T-helper 1 cell treated with Interleukin-12 subunit alpha and Interleukin-12 subunit beta and Interleukin-4 antibody, amounts not matched to agents 30 μg/mL and 1 μg/mL, for 36 hours (primary cell): ENCODE results near the gene AP1S3.
"Not testable (repeated sequence)": the region's sequence is repeated elsewhere in the genome, so short reads cannot be mapped to it uniquely, and the experiment has no call there.

Experiments used
- H3K27ac Mint-ChIP-seq: one replicate; pipeline ENCODE4 v1.8.0; 2021; ENCODE audit warnings: mild to moderate bottlenecking, mixed read lengths
- H3K27me3 Mint-ChIP-seq: one replicate; pipeline ENCODE4 v1.8.0; 2021; ENCODE audit warnings: low read depth, mixed read lengths
- H3K36me3 Mint-ChIP-seq: one replicate; pipeline ENCODE4 v1.8.0; 2021; ENCODE audit warnings: low read depth, mixed read lengths
- H3K4me1 Mint-ChIP-seq: one replicate; pipeline ENCODE4 v1.8.0; 2021; ENCODE audit warnings: low read depth, mixed read lengths
- H3K4me3 Mint-ChIP-seq: one replicate; pipeline ENCODE4 v1.8.0; 2021; ENCODE audit warnings: mild to moderate bottlenecking, moderate library complexity, mixed read lengths
- H3K9me3 Mint-ChIP-seq: one replicate; pipeline ENCODE4 v1.8.0; 2021; ENCODE audit warnings: mixed read lengths

Gene AP1S3

GRCh38 chr2:223771475-223771874 lies 65.9 kb downstream of the AP1S3 start:
- Mint-ChIP-seq H3K27ac (no peak overlapping the region), H3K36me3 (peaks cover 9% of the 10 kb centered on the region), H3K9me3 (no peaks in the 10 kb centered on the region), H3K4me3 (no peak overlapping the region), H3K4me1 (peaks cover 6% of the 10 kb centered on the region), H3K27me3 (no peaks in the 10 kb centered on the region)

GRCh38 chr2:223768179-223768578 lies 69.2 kb downstream of the AP1S3 start:
- no peaks in the 10 kb centered on the region for H3K27me3 Mint-ChIP-seq
- peaks cover 8% of the 10 kb centered on the region for H3K36me3 Mint-ChIP-seq
- peaks cover 6% of the 10 kb centered on the region for H3K4me1 Mint-ChIP-seq
- H3K4me3 Mint-ChIP-seq: no peak overlapping the region
- no peaks in the 10 kb centered on the region for H3K9me3 Mint-ChIP-seq
- H3K27ac Mint-ChIP-seq: no peak overlapping the region

- Mint-ChIP-seq H3K9me3 (no peaks in the 10 kb centered on the region), H3K27me3 (no peaks in the 10 kb centered on the region), H3K36me3 (peaks cover 8% of the 10 kb centered on the region), H3K4me1 (peaks cover 11% of the 10 kb centered on the region), H3K27ac (no peak overlapping the region), H3K4me3 (no peak overlapping the region)
Observed at GRCh38 chr2:223767341-223767740, 70.0 kb downstream of the AP1S3 start.

GRCh38 chr2:223765221-223765785 lies 72.1 kb downstream of the AP1S3 start:
- Mint-ChIP-seq H3K36me3 (peaks cover 8% of the 10 kb centered on the region), H3K9me3 (no peaks in the 10 kb centered on the region), H3K27me3 (no peaks in the 10 kb centered on the region), H3K4me3 (no peak overlapping the region), H3K4me1 (peaks cover 27% of the 10 kb centered on the region), H3K27ac (no peak overlapping the region)

GRCh38 chr2:223764796-223765195 lies 72.6 kb downstream of the AP1S3 start:
- H3K4me1 Mint-ChIP-seq: peaks cover 30% of the 10 kb centered on the region
- no peak overlapping the region for H3K27ac Mint-ChIP-seq
- peaks cover 8% of the 10 kb centered on the region for H3K36me3 Mint-ChIP-seq
- no peaks in the 10 kb centered on the region for H3K9me3 Mint-ChIP-seq
- no peaks in the 10 kb centered on the region for H3K27me3 Mint-ChIP-seq
- no peak overlapping the region for H3K4me3 Mint-ChIP-seq

- Mint-ChIP-seq H3K4me3 (no peak overlapping the region), H3K9me3 (no peaks in the 10 kb centered on the region), H3K27ac (no peak overlapping the region), H3K27me3 (no peaks in the 10 kb centered on the region), H3K4me1 (peaks cover 24% of the 10 kb centered on the region), H3K36me3 (peaks cover 3% of the 10 kb centered on the region)
Observed at GRCh38 chr2:223762853-223763252, 74.5 kb downstream of the AP1S3 start.

- H3K4me3 Mint-ChIP-seq, H3K9me3 Mint-ChIP-seq, H3K27me3 Mint-ChIP-seq, H3K36me3 Mint-ChIP-seq: not testable (repeated sequence)
- peak overlapping the region; percentile 75 for H3K27ac Mint-ChIP-seq
- H3K4me1 Mint-ChIP-seq: peaks cover 24% of the 10 kb centered on the region
Observed at GRCh38 chr2:223761746-223762145, 75.6 kb downstream of the AP1S3 start.

GRCh38 chr2:223760838-223761502 lies 76.4 kb downstream of the AP1S3 start:
- H3K36me3 Mint-ChIP-seq: no peaks in the 10 kb centered on the region
- H3K9me3 Mint-ChIP-seq: no peaks in the 10 kb centered on the region
- peak overlapping the region; percentile 23 for H3K4me3 Mint-ChIP-seq
- peak overlapping the region; percentile 75 for H3K27ac Mint-ChIP-seq
- H3K4me1 Mint-ChIP-seq: peaks cover 24% of the 10 kb centered on the region
- H3K27me3 Mint-ChIP-seq: no peaks in the 10 kb centered on the region

- Mint-ChIP-seq H3K27ac (peak overlapping the region; percentile 42), H3K4me3 (no peak overlapping the region), H3K4me1 (peaks cover 24% of the 10 kb centered on the region)
Observed at GRCh38 chr2:223759569-223760430, 77.6 kb downstream of the AP1S3 start.

GRCh38 chr2:223758131-223758840 lies 79.1 kb downstream of the AP1S3 start:
- H3K36me3 Mint-ChIP-seq: no peaks in the 10 kb centered on the region
- no peak overlapping the region for H3K27ac Mint-ChIP-seq
- no peak overlapping the region for H3K4me3 Mint-ChIP-seq
- H3K4me1 Mint-ChIP-seq: peaks cover 24% of the 10 kb centered on the region
- no peaks in the 10 kb centered on the region for H3K27me3 Mint-ChIP-seq
- no peaks in the 10 kb centered on the region for H3K9me3 Mint-ChIP-seq

More at GRCh38 chr2:223759569-223760430, 77.6 kb downstream of the AP1S3 start:
- Mint-ChIP-seq H3K27me3 (no peaks in the 10 kb centered on the region), H3K9me3 (no peaks in the 10 kb centered on the region), H3K36me3 (no peaks in the 10 kb centered on the region)

GRCh38 chr2:223753940-223754339 lies 83.4 kb downstream of the AP1S3 start:
- Mint-ChIP-seq H3K27ac (no peak overlapping the region), H3K9me3 (no peaks in the 10 kb centered on the region)

GRCh38 chr2:223751012-223751411 lies 86.4 kb downstream of the AP1S3 start:
- Mint-ChIP-seq H3K36me3 (no peaks in the 10 kb centered on the region), H3K27me3 (peaks cover 8% of the 10 kb centered on the region), H3K9me3 (no peaks in the 10 kb centered on the region), H3K4me1 (no peaks in the 10 kb centered on the region), H3K4me3 (no peak overlapping the region), H3K27ac (no peak overlapping the region)

More at GRCh38 chr2:223753940-223754339, 83.4 kb downstream of the AP1S3 start:
- H3K27me3 Mint-ChIP-seq: peaks cover 5% of the 10 kb centered on the region
- no peaks in the 10 kb centered on the region for H3K4me1 Mint-ChIP-seq
- no peak overlapping the region for H3K4me3 Mint-ChIP-seq
- no peaks in the 10 kb centered on the region for H3K36me3 Mint-ChIP-seq

GRCh38 chr2:223747392-223748042 lies 89.9 kb downstream of the AP1S3 start:
- Mint-ChIP-seq H3K27ac (no peak overlapping the region), H3K9me3 (no peaks in the 10 kb centered on the region), H3K4me3 (no peak overlapping the region), H3K4me1 (no peaks in the 10 kb centered on the region), H3K27me3 (peaks cover 8% of the 10 kb centered on the region), H3K36me3 (no peaks in the 10 kb centered on the region)

GRCh38 chr2:223746611-223747010 lies 90.8 kb downstream of the AP1S3 start:
- no peak overlapping the region for H3K4me3 Mint-ChIP-seq
- no peaks in the 10 kb centered on the region for H3K4me1 Mint-ChIP-seq
- H3K9me3 Mint-ChIP-seq: no peaks in the 10 kb centered on the region
- H3K27me3 Mint-ChIP-seq: peaks cover 8% of the 10 kb centered on the region
- no peaks in the 10 kb centered on the region for H3K36me3 Mint-ChIP-seq
- no peak overlapping the region for H3K27ac Mint-ChIP-seq
